Smooth muscle cell of the brain vasculature (primary cell): ENCODE data around the gene KIAA2012.
A peak's percentile ranks its signal among the peaks of the same experiment; 100 is the strongest.
"Not testable (repeated sequence)": the region's sequence is repeated elsewhere in the genome, so short reads cannot be mapped to it uniquely, and the experiment has no call there.

Experiments
- DNase-seq: peaks from one replicate; pipeline ENCODE4 v3.0.0-alpha.2; 2012; ENCODE audit warnings: low read depth, low spot score

KIAA2012 gene

DNA sequence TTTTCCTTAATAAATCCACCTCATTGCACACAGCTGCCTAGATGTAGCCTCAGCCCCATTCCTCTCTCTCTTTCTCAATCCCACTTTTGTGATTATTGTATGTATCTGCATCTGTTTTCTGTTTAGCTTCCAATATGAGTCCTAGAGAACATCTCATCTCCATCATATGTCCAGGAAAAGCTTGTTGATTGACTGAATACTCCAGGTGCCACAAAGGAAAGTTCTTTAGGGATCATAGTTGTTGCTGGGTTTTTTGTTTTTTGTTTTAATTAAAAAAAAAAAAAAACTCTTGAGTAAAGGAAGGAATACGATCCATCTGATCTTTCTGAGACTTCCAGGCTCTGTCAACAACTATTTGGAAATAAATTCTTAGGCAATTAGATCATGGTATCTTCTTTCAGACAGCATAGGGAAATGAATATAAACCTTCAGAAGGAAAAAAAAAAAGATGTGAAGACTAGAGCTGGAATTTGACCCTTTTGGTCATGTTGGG is 42.5 kb downstream of the KIAA2012 start:
- no peak for DNase-seq

DNA sequence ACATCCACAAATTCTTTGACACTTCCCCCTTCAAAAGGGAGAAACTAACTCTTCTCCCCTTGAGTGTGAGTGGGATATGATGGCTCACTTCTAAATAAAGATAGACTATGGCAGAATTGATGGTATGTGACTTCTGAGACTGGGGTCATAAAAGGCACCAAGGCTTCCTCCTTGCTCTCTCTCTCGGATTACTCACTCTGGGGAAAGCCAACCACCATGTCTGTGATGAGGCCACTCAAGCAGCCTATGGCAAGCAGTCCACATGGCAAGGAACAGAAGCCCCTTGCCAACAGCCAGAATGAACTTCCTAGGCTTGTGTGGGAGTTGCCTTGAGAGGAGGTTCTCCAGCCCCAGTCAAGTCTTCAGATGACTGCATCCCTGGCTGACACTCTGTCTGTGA is 43.6 kb downstream of the KIAA2012 start:
- DNase-seq = no peak

- no peak for DNase-seq
These were observed 45.1 kb downstream of the KIAA2012 start for GRCh38 chr2:202118168-202118567.

GRCh38 chr2:202120828-202121227 is 47.8 kb downstream of the KIAA2012 start:
- DNase-seq = no peak

DNA sequence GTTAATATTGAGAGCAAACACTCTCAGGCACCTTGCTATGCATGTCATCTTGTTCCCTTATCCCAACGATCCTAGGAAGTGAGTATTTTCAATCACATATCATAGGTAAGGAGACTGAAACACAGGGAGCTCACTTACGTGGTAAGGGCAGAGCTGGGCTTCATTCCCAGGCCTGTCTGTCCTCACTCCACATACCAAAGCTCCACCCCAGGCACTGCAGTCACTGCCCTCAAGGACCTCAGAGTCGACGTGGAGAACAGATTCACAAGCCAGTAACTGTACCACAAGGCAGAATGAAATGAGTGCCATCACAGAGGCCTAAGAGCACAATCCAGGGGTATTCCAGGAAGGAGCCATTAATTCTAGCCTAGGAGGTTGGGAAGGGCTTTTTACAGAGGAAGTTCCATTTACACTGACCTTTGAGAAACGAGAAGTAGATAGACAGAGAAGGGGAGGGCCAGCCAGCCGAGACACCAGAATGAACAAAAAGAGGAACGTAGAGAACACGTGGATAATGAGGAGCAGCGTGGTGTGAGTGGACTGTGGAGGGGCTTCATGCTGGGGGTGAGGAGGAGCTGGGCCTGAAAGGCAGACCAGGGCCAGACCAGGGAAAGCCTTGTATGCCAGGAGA is 48.6 kb downstream of the KIAA2012 start:
- no peak for DNase-seq

DNA sequence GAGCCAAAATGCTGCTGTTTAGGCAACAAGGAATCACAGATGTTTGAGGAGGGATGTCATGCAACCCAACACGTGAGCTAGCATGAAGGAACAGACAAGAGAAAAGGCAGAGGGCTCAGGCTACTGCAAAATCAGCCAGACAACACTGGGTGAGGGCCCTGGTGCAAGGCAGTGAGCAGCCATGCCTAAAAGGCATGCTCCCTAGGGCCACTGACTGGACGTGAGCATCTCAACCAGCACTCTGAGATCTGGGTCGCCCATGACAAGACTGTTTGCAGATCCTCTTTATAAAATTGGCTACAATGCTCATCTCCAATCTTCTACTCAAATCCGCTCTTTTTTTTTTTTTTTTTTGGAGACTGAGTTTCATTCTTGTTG is 49.1 kb downstream of the KIAA2012 start:
- no peak for DNase-seq

DNA sequence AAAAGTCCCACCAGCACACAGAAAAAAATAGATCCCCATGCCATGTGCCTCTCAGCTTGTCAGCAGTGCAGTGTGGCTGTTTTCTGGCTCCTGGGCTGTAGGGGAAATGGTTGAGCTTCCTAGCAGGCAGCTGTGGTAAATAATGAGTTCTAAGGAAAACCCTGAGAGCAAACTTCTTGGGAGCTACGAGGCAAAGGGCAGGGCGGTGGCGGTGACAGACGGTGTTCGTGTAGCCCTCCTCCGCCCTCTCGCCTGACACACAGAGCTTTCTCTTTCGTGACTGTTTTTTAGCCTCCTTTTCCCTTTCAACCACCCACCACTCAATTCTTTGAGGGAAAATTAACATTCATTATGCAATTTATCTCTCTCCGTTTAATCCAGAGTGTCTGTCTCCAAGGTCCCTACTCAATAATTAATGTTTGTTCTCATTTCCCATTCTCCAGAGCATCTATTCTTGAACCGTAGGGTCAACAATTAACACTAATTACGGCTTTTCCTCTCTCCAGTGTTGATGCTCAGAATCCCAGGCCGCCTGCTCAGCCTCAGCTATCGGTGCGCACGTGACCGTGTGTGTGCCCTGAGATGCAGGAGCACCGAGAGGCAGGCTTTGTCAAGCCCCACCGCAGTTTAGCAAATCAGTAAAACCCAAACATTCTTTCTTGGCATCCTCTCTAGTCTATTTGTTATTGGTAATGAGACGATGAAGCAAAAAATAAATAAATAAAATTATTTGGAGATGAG is 50.1 kb downstream of the KIAA2012 start:
- DNase-seq = no peak

GRCh38 chr2:202124286-202124685 is 51.2 kb downstream of the KIAA2012 start:
- DNase-seq = no peak

- DNase-seq = no peak
These were observed 54.8 kb downstream of the KIAA2012 start for GRCh38 chr2:202127687-202128331.

DNA sequence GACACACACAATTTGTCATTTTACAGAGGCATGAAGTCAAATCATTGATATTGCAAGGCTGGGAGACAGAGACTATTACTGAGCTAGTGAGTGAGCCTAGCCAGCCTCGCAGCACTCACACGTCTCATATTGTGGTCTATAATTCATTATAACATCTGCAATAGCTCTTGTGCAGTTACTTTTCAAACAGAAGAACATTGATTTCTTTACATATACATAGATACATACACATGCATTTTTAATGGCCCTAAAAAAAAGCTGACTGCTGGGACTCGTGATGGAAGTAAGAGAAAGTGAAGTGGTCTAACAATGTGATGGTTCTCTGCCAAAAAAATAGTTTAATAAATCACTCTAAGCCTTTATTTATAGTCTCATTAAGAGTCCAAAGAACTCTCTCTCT is 56.8 kb downstream of the KIAA2012 start:
- DNase-seq = no peak

DNA sequence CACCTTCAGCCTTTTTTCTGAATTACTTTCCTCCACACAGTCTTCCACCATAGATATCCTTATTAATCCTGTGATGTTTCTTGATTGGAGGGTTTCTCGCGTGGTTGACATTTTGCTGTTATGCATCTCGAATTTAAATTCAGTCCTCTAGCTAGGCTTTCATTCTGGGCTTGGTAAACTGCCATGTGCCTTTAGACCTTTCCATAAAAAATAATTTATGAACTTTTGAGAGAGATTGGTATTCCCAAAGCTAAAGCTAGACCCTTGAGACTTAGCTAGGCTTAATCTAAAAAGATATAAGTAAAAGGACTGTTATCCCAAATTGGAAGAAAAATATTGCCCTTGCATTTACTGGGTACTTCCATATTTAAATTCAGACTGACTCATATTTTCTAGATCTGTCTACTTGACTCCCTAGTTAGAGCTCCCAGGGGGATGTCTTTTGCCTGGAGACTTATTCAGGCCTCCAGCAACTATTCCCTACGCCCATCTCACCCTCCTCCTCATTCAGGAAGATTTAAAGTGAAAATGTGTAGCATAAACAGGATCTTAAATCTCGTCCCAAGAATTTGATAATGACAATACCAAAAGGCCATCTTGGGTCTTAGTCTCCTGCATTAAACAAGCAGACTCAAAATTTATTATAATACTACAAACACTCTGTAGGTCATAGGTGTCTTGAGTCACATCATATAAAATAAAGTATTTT is 60.3 kb downstream of the KIAA2012 start:
- no peak for DNase-seq

- no peak for DNase-seq
These were observed 60.8 kb downstream of the KIAA2012 start for GRCh38 chr2:202133909-202134265.

DNA sequence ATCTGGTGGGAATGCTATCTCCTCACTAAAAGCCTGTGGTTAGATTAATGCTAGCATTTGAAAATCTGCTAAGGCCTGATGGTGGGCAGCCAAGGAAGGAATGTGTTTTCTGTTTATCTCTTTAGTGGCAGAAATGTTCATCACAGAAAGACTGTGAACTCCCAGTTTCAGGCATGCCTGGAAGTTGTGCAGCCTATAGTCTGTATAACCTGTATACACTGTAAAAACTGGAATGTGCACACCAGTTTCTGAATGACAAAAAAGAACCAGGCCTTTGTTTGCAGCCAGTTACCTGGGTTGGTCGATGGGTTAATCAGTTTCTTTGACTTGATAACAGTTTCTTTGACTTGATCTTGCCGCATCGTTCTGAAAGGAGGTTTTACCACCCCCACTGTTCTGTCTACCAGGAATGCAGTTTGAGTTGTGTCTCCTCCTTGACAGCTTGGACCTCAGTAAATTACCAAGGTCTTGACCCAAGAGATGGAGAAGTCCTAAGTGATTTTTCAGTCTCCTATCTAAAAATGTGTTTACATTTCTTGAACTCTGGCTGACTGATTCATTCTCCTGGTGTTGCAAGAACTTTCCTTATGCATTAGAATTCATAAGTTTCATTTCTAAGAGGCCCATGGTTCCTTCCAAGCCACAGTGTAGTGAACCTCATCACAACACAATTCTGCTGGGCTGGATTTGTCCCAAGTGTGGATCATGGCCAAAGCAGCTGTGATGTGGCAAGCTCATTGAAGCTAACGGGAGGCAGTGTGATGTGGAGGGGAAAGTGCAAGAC is 62.2 kb downstream of the KIAA2012 start:
- peak; percentile 86 for DNase-seq

GRCh38 chr2:202136039-202136438 is 63.0 kb downstream of the KIAA2012 start:
- DNase-seq = not testable (repeated sequence)

- no peak for DNase-seq
These were observed 63.5 kb downstream of the KIAA2012 start for GRCh38 chr2:202136526-202136925.

GRCh38 chr2:202140522-202141252 is 67.6 kb downstream of the KIAA2012 start:
- DNase-seq = no peak

DNA sequence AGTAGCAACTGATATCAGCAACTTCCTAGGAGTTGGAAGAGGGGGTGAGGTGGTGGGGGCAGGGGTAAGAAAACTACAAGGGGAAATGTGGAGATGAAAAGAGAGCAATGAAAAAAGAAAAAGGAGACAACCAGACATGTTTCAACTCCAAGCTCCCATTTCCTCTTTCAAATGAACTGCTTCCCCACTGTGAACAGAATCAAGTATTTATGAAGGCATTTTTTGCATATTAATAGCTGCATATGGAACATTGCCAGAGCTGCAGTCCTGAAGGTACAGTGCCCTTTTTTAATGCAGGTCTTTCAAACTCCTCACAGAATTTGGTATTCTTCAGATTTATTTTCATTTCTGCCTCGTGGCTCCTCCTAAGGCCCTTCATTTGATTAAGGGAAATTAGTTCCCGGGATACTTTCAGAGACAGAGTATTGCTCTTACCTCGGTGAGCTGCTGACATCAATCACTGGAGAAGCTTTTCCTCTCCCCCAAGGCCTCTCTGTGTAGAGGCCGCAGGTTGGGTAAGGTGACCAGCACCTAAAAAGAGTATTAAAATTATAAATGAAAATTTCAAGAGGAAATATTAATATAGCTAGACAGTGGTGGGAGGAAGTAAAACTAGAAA is 68.4 kb downstream of the KIAA2012 start:
- DNase-seq = no peak

DNA sequence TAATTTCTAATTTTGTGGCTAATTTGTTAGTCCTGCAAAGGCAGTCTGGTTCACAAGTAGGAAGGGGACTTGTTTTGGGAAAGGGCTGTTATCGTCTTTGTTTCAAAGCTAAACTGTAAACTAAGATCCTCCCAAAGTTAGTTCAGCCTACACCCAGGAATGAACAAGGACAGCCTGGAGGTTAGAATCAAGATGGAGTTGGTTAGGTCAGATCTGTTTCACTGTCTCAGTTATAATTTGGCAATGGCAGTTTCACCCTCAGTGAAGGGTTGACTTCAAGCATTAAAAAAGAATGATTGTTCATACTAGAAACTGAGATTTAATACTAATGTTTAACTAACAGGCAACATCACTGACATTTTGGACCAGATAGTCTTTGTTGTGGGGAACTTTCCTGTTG is 69.5 kb downstream of the KIAA2012 start:
- DNase-seq = no peak

DNA sequence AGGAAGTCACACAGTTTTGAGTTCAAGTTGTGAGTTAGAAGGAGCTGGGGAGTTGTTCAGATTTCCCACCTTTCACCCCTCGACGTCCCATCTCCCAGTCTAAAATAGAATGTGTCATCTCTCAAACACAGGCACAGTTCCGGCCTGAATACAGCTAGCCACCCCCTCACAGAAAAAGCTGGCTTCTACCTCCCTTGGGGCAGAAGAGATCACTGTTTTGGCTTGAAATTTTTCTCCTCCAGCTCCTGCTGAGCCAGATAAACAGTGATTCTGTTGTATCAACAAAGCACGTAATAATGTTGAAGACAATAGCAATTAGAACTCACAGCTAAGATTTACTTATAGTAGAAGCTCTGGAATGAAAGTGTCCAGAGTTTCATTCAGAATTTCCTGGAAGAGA is 74.7 kb downstream of the KIAA2012 start:
- DNase-seq = no peak

GRCh38 chr2:202148515-202149154 is 75.6 kb downstream of the KIAA2012 start:
- no peak for DNase-seq
